ENCODE measurements around the gene STX19. TPM values are rescaled to one million over a fixed set of nuclear protein-coding genes. Genes with fewer than 3 reads are reported as not detected.
A peak's percentile ranks its signal among the peaks of the same experiment; 100 is the strongest.

The STX19 gene
- polyA plus RNA-seq, 3 donors = not detected

GRCh38 chr3:94011233-94011711, 17.1 kb downstream of the STX19 start:
- H3K9me3 Mint-ChIP-seq = peaks cover 0 to 3% (median 0%) of the 10 kb centered on the region in 7 donors
- no peaks in the 10 kb centered on the region for H3K36me3 ChIP-seq (replicated peaks in 1 of 2; ENCODE audit: control insufficient read depth in 1 of 2, insufficient read depth in 2 of 2, low read length in 2 of 2)
- intact Hi-C loops (cut with micrococcal nuclease) = no loop called here
- peaks cover 0 to 5% of the 10 kb centered on the region in 2 donors for H3K4me1 ChIP-seq (ENCODE audit: control insufficient read depth in 1 of 2, insufficient read depth in 2 of 2, low read length in 2 of 2)
- H3K36me3 Mint-ChIP-seq = peaks cover 5% of the 10 kb centered on the region in 2 donors
- WGBS (ENCODE audit: insufficient coverage) = no CpG with 5 or more reads among the region's 3 CpGs
- H3K27me3 Mint-ChIP-seq (ENCODE audit: low read depth in 3 of 3) = no peaks in the 10 kb centered on the region
- H3K79me2 ChIP-seq (ENCODE audit: insufficient read depth, low read length) = no peaks in the 10 kb centered on the region
- no peak overlapping the region for H3K9ac ChIP-seq (ENCODE audit: insufficient read depth, low read length, poor library complexity, severe bottlenecking)
- no peaks in the 10 kb centered on the region for H3K27me3 ChIP-seq (ENCODE audit: control insufficient read depth in 2 of 2, insufficient read depth in 2 of 2, low read length in 2 of 2)
- H3K4me2 ChIP-seq (replicated peaks; ENCODE audit: extremely low read depth, low read length, poor library complexity, severe bottlenecking) = no peak overlapping the region
- H3K4me1 Mint-ChIP-seq = peaks cover 10% of the 10 kb centered on the region
- peak overlapping the region in 2 of 7 donors; percentile 16 to 64 for H3K27ac Mint-ChIP-seq
- no peak overlapping the region for H3K4me3 Mint-ChIP-seq
- H2AFZ ChIP-seq (ENCODE audit: insufficient read depth, low read depth, low read length, poor library complexity, severe bottlenecking) = no peak overlapping the region
- H3K4me3 ChIP-seq (replicated peaks in 1 of 3; ENCODE audit: low read depth in 2 of 3, low read length in 3 of 3) = no peak overlapping the region
- no peaks in the 10 kb centered on the region for H3K9me3 ChIP-seq (replicated peaks in 1 of 2; ENCODE audit: control insufficient read depth in 1 of 2, insufficient read depth in 1 of 2, low read length in 2 of 2)
- H3K27ac ChIP-seq (ENCODE audit: low read depth in 1 of 2, low read length in 2 of 2) = no peak overlapping the region
- DNase-seq = peak in 2 of 3 donors; percentile 2 to 4
- H4K20me1 ChIP-seq (ENCODE audit: insufficient read depth, low read length) = no peaks in the 10 kb centered on the region
- no peak for TF ChIP-seq CTCF (IDR thresholded peaks at IDR 0.05)

- H3K36me3 ChIP-seq (replicated peaks in 1 of 2; ENCODE audit: control insufficient read depth in 1 of 2, insufficient read depth in 2 of 2, low read length in 2 of 2) = no peaks in the 10 kb centered on the region
- 100% methylated on average over 1 of the region's 2 CpGs for WGBS (ENCODE audit: insufficient coverage)
- H4K20me1 ChIP-seq (ENCODE audit: insufficient read depth, low read length) = no peaks in the 10 kb centered on the region
- Mint-ChIP-seq H3K36me3 (peaks cover 3 to 6% of the 10 kb centered on the region in 2 donors), H3K27me3 (ENCODE audit: low read depth in 3 of 3) (no peaks in the 10 kb centered on the region), H3K27ac (no peak overlapping the region), H3K4me1 (peaks cover 10% of the 10 kb centered on the region), H3K4me3 (no peak overlapping the region), H3K9me3 (peaks cover 0 to 3% (median 0%) of the 10 kb centered on the region in 7 donors)
- H3K9ac ChIP-seq (ENCODE audit: insufficient read depth, low read length, poor library complexity, severe bottlenecking) = no peak overlapping the region
- H2AFZ ChIP-seq (ENCODE audit: insufficient read depth, low read depth, low read length, poor library complexity, severe bottlenecking) = no peak overlapping the region
- H3K27ac ChIP-seq (ENCODE audit: low read depth in 1 of 2, low read length in 2 of 2) = no peak overlapping the region
- H3K4me3 ChIP-seq (replicated peaks in 1 of 3; ENCODE audit: low read depth in 2 of 3, low read length in 3 of 3) = no peak overlapping the region
- H3K4me1 ChIP-seq (ENCODE audit: control insufficient read depth in 1 of 2, insufficient read depth in 2 of 2, low read length in 2 of 2) = peaks cover 0 to 5% of the 10 kb centered on the region in 2 donors
- intact Hi-C loops (cut with micrococcal nuclease) = loop anchor here (5.0 kb wide), 1 partner anchor 58 kb away; no protein-coding TSS in a partner anchor
- no peaks in the 10 kb centered on the region for H3K79me2 ChIP-seq (ENCODE audit: insufficient read depth, low read length)
- no peaks in the 10 kb centered on the region for H3K27me3 ChIP-seq (ENCODE audit: control insufficient read depth in 2 of 2, insufficient read depth in 2 of 2, low read length in 2 of 2)
- no peak overlapping the region for H3K4me2 ChIP-seq (replicated peaks; ENCODE audit: extremely low read depth, low read length, poor library complexity, severe bottlenecking)
- no peak for TF ChIP-seq CTCF (IDR thresholded peaks at IDR 0.05)
- DNase-seq = no peak
- H3K9me3 ChIP-seq (replicated peaks in 1 of 2; ENCODE audit: control insufficient read depth in 1 of 2, insufficient read depth in 1 of 2, low read length in 2 of 2) = no peaks in the 10 kb centered on the region
Observed at GRCh38 chr3:94009608-94010007, 18.8 kb downstream of the STX19 start.

All from CD14-positive monocyte (primary cell).